ENCODE data around the gene INKA2.

The INKA2 gene

DNA sequence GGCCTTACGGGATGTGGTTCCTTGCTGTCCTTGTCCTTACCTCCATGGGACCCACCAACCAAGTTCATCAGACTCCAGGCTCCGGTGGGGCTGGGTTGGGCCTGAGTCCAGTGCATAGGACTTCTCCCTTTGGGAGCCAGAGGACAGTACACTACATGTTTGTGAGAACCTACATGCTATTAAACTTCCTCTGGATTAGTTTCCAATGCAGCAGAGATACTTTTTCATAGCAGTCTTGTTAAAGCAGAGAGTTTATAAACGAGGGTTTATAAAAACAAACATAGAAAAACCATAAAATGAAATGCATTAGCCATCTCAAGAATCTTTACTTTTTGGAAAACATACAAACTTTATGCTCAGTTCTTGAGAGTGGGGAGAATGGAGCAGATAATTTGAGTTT, 33.4 kb downstream of the INKA2 start:
- Histone ChIP-seq H3K4me1 (ENCODE audit: control insufficient read depth, low read depth, low read length) (no peaks in the 10 kb centered on the region), H3K56ac (ENCODE audit: low read length) (no peak overlapping the region), H3K4me2 (ENCODE audit: low read length) (no peak overlapping the region), H2BK5ac (ENCODE audit: low read length) (no peak overlapping the region), H3K27ac (ENCODE audit: low read depth, low read length) (no peak overlapping the region), H3K18ac (ENCODE audit: low read length) (no peak overlapping the region), H4K8ac (ENCODE audit: low read depth, low read length) (no peak overlapping the region), H4K5ac (ENCODE audit: low read length) (no peak overlapping the region), H3K79me1 (ENCODE audit: low read length) (no peaks in the 10 kb centered on the region), H3K36me3 (ENCODE audit: control insufficient read depth, insufficient read depth, low read length) (peaks cover 1% of the 10 kb centered on the region), H3K27me3 (ENCODE audit: insufficient read depth, low read length, poor library complexity) (no peaks in the 10 kb centered on the region), H3K79me2 (ENCODE audit: control insufficient read depth, insufficient read depth, low read length) (no peaks in the 10 kb centered on the region), H3K4me3 (ENCODE audit: low read length) (no peak overlapping the region), H3K9ac (ENCODE audit: low read length) (no peak overlapping the region), H2BK120ac (ENCODE audit: low read depth, low read length) (no peak overlapping the region), H3K23ac (ENCODE audit: low read length) (no peak overlapping the region), H2AK5ac (ENCODE audit: low read length) (no peak overlapping the region), H3K4ac (ENCODE audit: low read depth, low read length) (no peak overlapping the region), H2BK15ac (replicated peaks; ENCODE audit: low read depth) (no peak overlapping the region)
- no CpG with 5 or more reads among the region's 3 CpGs for WGBS (ENCODE audit: extremely low coverage, insufficient coverage, low lambda C conversion rate)
- no peak for DNase-seq

DNA sequence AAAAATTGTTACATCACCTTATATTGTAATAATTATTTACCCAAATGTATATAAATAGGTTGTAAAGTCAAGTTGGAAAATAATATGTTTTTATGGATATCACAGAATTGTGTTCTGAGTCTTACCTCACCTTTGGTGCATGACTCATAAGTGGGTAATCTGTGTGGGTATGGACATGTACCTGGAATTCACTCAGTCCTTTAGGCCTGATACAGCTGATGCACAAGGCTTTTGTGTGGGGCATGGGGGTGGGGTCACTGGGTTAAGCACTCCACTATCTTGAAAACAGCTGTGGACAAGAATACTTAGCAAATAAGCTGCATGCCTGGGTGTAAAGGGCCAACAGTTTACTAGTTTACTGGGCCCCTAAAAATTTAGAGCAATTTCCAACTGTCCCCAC, 34.4 kb downstream of the INKA2 start:
- H3K79me2 ChIP-seq (ENCODE audit: control insufficient read depth, insufficient read depth, low read length) = no peaks in the 10 kb centered on the region
- no peak overlapping the region for H3K4me3 ChIP-seq (ENCODE audit: low read length)
- no peak overlapping the region for H2BK15ac ChIP-seq (replicated peaks; ENCODE audit: low read depth)
- DNase-seq = no peak
- no peaks in the 10 kb centered on the region for H3K27me3 ChIP-seq (ENCODE audit: insufficient read depth, low read length, poor library complexity)
- no peak overlapping the region for H3K4me2 ChIP-seq (ENCODE audit: low read length)
- no peak overlapping the region for H3K9ac ChIP-seq (ENCODE audit: low read length)
- no peak overlapping the region for H3K18ac ChIP-seq (ENCODE audit: low read length)
- peaks cover 1% of the 10 kb centered on the region for H3K36me3 ChIP-seq (ENCODE audit: control insufficient read depth, insufficient read depth, low read length)
- H2BK120ac ChIP-seq (ENCODE audit: low read depth, low read length) = no peak overlapping the region
- H3K4ac ChIP-seq (ENCODE audit: low read depth, low read length) = no peak overlapping the region
- H3K79me1 ChIP-seq (ENCODE audit: low read length) = no peaks in the 10 kb centered on the region
- H2AK5ac ChIP-seq (ENCODE audit: low read length) = no peak overlapping the region
- no peak overlapping the region for H4K8ac ChIP-seq (ENCODE audit: low read depth, low read length)
- H3K4me1 ChIP-seq (ENCODE audit: control insufficient read depth, low read depth, low read length) = no peaks in the 10 kb centered on the region
- H3K27ac ChIP-seq (ENCODE audit: low read depth, low read length) = no peak overlapping the region
- H3K23ac ChIP-seq (ENCODE audit: low read length) = no peak overlapping the region
- no peak overlapping the region for H4K5ac ChIP-seq (ENCODE audit: low read length)
- H2BK5ac ChIP-seq (ENCODE audit: low read length) = no peak overlapping the region
- no peak overlapping the region for H3K56ac ChIP-seq (ENCODE audit: low read length)

DNA sequence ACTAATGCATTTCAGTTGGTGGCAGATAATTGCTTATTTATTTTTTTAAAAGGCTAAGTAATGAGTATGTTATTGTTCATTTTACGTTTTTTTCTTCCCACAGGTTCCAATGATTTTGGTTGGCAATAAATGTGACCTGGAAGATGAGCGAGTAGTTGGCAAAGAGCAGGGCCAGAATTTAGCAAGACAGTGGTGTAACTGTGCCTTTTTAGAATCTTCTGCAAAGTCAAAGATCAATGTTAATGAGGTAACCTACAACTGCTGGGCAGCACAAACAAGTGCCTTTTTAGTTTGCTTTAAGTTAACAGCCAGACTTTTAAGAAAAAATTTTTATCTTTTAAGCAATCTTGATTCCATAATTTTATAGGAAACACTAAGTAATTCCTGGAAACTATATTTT, 35.0 kb downstream of the INKA2 start:
- no peak overlapping the region for H2BK120ac ChIP-seq (ENCODE audit: low read depth, low read length)
- no peaks in the 10 kb centered on the region for H3K79me1 ChIP-seq (ENCODE audit: low read length)
- H3K4me2 ChIP-seq (ENCODE audit: low read length) = no peak overlapping the region
- H3K27me3 ChIP-seq (ENCODE audit: insufficient read depth, low read length, poor library complexity) = no peaks in the 10 kb centered on the region
- no peak overlapping the region for H3K18ac ChIP-seq (ENCODE audit: low read length)
- H4K5ac ChIP-seq (ENCODE audit: low read length) = no peak overlapping the region
- WGBS (ENCODE audit: extremely low coverage, insufficient coverage, low lambda C conversion rate) = no CpG with 5 or more reads among the region's 2 CpGs
- H2BK5ac ChIP-seq (ENCODE audit: low read length) = no peak overlapping the region
- H3K4me3 ChIP-seq (ENCODE audit: low read length) = no peak overlapping the region
- H3K4ac ChIP-seq (ENCODE audit: low read depth, low read length) = no peak overlapping the region
- H3K9ac ChIP-seq (ENCODE audit: low read length) = no peak overlapping the region
- H2AK5ac ChIP-seq (ENCODE audit: low read length) = no peak overlapping the region
- no peak overlapping the region for H3K23ac ChIP-seq (ENCODE audit: low read length)
- no peaks in the 10 kb centered on the region for H3K4me1 ChIP-seq (ENCODE audit: control insufficient read depth, low read depth, low read length)
- H3K27ac ChIP-seq (ENCODE audit: low read depth, low read length) = no peak overlapping the region
- H2BK15ac ChIP-seq (replicated peaks; ENCODE audit: low read depth) = no peak overlapping the region
- no peak overlapping the region for H3K56ac ChIP-seq (ENCODE audit: low read length)
- peaks cover 1% of the 10 kb centered on the region for H3K36me3 ChIP-seq (ENCODE audit: control insufficient read depth, insufficient read depth, low read length)
- no peak for DNase-seq
- H3K79me2 ChIP-seq (ENCODE audit: control insufficient read depth, insufficient read depth, low read length) = no peaks in the 10 kb centered on the region
- no peak overlapping the region for H4K8ac ChIP-seq (ENCODE audit: low read depth, low read length)

DNA sequence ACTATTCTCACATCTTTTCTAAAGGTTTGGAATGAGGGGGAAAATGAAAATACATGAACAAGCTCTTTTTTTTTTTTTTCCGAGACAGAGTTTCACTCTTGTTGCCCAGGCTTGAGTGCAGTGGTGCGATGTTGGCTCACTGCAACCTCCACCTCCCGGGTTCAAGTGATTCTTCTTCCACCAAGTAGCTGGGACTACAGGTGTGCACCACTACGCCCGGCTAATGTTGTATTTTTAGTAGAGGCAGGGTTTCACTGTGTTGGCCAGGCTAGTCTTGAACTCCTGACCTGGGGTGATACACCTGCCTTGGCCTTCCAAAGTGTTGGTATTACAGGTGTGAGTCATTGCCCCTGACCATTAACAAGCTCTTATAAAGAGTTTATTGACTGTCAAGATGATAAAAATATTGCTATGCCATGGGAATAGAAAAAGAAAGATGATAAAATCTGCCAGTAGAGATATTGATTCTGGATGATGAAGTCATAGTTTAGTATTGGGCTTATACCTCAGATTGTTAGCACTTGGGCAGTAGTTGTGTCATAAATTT, 36.6 kb downstream of the INKA2 start:
- no peak overlapping the region for H3K56ac ChIP-seq (ENCODE audit: low read length)
- H3K4me3 ChIP-seq (ENCODE audit: low read length) = no peak overlapping the region
- no peak overlapping the region for H3K23ac ChIP-seq (ENCODE audit: low read length)
- no CpG with 5 or more reads among the region's 5 CpGs for WGBS (ENCODE audit: extremely low coverage, insufficient coverage, low lambda C conversion rate)
- no peaks in the 10 kb centered on the region for H3K27me3 ChIP-seq (ENCODE audit: insufficient read depth, low read length, poor library complexity)
- H3K9ac ChIP-seq (ENCODE audit: low read length) = no peak overlapping the region
- H2BK5ac ChIP-seq (ENCODE audit: low read length) = no peak overlapping the region
- H3K27ac ChIP-seq (ENCODE audit: low read depth, low read length) = no peak overlapping the region
- no peaks in the 10 kb centered on the region for H3K79me2 ChIP-seq (ENCODE audit: control insufficient read depth, insufficient read depth, low read length)
- no peak overlapping the region for H2AK5ac ChIP-seq (ENCODE audit: low read length)
- H3K4ac ChIP-seq (ENCODE audit: low read depth, low read length) = no peak overlapping the region
- no peaks in the 10 kb centered on the region for H3K4me1 ChIP-seq (ENCODE audit: control insufficient read depth, low read depth, low read length)
- no peak overlapping the region for H4K8ac ChIP-seq (ENCODE audit: low read depth, low read length)
- H2BK120ac ChIP-seq (ENCODE audit: low read depth, low read length) = no peak overlapping the region
- DNase-seq = no peak
- no peak overlapping the region for H3K4me2 ChIP-seq (ENCODE audit: low read length)
- no peak overlapping the region for H2BK15ac ChIP-seq (replicated peaks; ENCODE audit: low read depth)
- H3K79me1 ChIP-seq (ENCODE audit: low read length) = no peaks in the 10 kb centered on the region
- peaks cover 1% of the 10 kb centered on the region for H3K36me3 ChIP-seq (ENCODE audit: control insufficient read depth, insufficient read depth, low read length)
- no peak overlapping the region for H3K18ac ChIP-seq (ENCODE audit: low read length)
- no peak overlapping the region for H4K5ac ChIP-seq (ENCODE audit: low read length)

DNA sequence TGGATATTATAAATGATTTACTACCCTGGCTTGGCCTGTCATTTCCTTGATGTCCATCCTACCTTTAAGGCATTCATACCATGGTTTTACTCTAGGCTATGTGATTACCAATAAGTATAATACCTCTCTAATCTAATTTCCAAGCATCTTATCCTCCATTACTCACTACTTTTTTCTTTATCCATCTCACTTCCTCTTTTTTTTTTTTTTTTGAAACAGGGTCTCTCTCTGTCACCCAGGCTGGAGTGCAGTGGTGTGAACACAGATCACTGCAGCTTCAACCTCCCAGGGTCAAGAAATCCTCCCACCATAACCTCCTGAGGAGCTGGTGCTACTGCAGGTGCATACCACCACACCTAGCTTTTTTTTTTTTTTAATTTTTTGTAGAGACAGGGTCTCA, 39.9 kb downstream of the INKA2 start:
- Histone ChIP-seq H3K36me3 (ENCODE audit: control insufficient read depth, insufficient read depth, low read length) (no peaks in the 10 kb centered on the region), H3K4ac (ENCODE audit: low read depth, low read length) (no peak overlapping the region), H3K27ac (ENCODE audit: low read depth, low read length) (no peak overlapping the region)

DNA sequence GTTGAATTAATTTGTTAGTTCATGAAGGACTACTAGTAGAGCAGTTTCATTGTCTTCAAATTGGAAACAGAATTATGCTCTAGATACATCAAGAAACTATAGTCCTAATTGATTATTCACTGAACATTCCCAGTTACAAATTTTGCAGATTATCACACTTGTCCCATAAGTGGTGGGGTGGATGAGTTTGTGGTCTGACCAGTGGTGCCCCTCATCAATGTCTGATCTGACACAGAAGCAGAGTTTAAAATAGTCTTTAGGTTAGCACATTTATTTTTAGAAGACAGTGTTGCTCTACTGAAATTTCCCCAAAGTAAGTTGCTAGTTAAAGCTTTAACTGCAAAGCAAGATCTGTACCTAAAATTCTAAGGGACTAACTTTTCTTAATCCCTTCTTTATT, 42.9 kb downstream of the INKA2 start:
- Histone ChIP-seq H2AK5ac (ENCODE audit: low read length) (no peak overlapping the region), H3K36me3 (ENCODE audit: control insufficient read depth, insufficient read depth, low read length) (no peaks in the 10 kb centered on the region), H2BK5ac (ENCODE audit: low read length) (no peak overlapping the region), H3K56ac (ENCODE audit: low read length) (no peak overlapping the region), H2BK15ac (replicated peaks; ENCODE audit: low read depth) (no peak overlapping the region), H3K9ac (ENCODE audit: low read length) (no peak overlapping the region), H3K23ac (ENCODE audit: low read length) (no peak overlapping the region), H3K4ac (ENCODE audit: low read depth, low read length) (no peak overlapping the region), H3K4me3 (ENCODE audit: low read length) (no peak overlapping the region), H3K79me2 (ENCODE audit: control insufficient read depth, insufficient read depth, low read length) (no peaks in the 10 kb centered on the region), H3K4me1 (ENCODE audit: control insufficient read depth, low read depth, low read length) (no peaks in the 10 kb centered on the region), H3K18ac (ENCODE audit: low read length) (no peak overlapping the region), H3K27me3 (ENCODE audit: insufficient read depth, low read length, poor library complexity) (no peaks in the 10 kb centered on the region), H3K79me1 (ENCODE audit: low read length) (no peaks in the 10 kb centered on the region), H2BK120ac (ENCODE audit: low read depth, low read length) (no peak overlapping the region), H4K8ac (ENCODE audit: low read depth, low read length) (no peak overlapping the region), H3K4me2 (ENCODE audit: low read length) (no peak overlapping the region), H3K27ac (ENCODE audit: low read depth, low read length) (no peak overlapping the region), H4K5ac (ENCODE audit: low read length) (no peak overlapping the region)
- DNase-seq = no peak

More for the DNA sequence above, 39.9 kb downstream of the INKA2 start:
- Histone ChIP-seq H3K27me3 (ENCODE audit: insufficient read depth, low read length, poor library complexity) (no peaks in the 10 kb centered on the region), H3K4me1 (ENCODE audit: control insufficient read depth, low read depth, low read length) (no peaks in the 10 kb centered on the region), H2BK5ac (ENCODE audit: low read length) (no peak overlapping the region), H3K4me3 (ENCODE audit: low read length) (no peak overlapping the region), H3K79me2 (ENCODE audit: control insufficient read depth, insufficient read depth, low read length) (no peaks in the 10 kb centered on the region), H2BK120ac (ENCODE audit: low read depth, low read length) (no peak overlapping the region), H3K56ac (ENCODE audit: low read length) (no peak overlapping the region), H2AK5ac (ENCODE audit: low read length) (no peak overlapping the region), H3K9ac (ENCODE audit: low read length) (no peak overlapping the region), H2BK15ac (replicated peaks; ENCODE audit: low read depth) (no peak overlapping the region), H3K79me1 (ENCODE audit: low read length) (no peaks in the 10 kb centered on the region), H3K4me2 (ENCODE audit: low read length) (no peak overlapping the region), H4K8ac (ENCODE audit: low read depth, low read length) (no peak overlapping the region), H3K23ac (ENCODE audit: low read length) (no peak overlapping the region), H3K18ac (ENCODE audit: low read length) (no peak overlapping the region), H4K5ac (ENCODE audit: low read length) (no peak overlapping the region)
- no peak for DNase-seq
